HG03457 (cell line): Measurements from ENCODE around the gene ASB7.

Source experiments
- ATAC-seq: cut with Tn5 transposase; IDR thresholded peaks from one replicate; pipeline ENCODE4 v1.9.1; 2021; ENCODE audit warnings: moderate number of reproducible peaks; ENCODE audit not compliant: unreplicated experiment

The ASB7 gene

GRCh38 chr15:100596792-100597191 lies 5.6 kb upstream of the ASB7 start:
- ATAC-seq: peak; percentile 79

- no peak for ATAC-seq
Measured at GRCh38 chr15:100597862-100598261, 4.5 kb upstream of the ASB7 start.

GRCh38 chr15:100598655-100599054 lies 3.7 kb upstream of the ASB7 start:
- no peak for ATAC-seq

GRCh38 chr15:100601163-100601562 lies 1.2 kb upstream of the ASB7 start:
- ATAC-seq: no peak

- ATAC-seq: no peak
Measured at GRCh38 chr15:100601617-100602063, 749 bp upstream of the ASB7 start.

GRCh38 chr15:100602823-100603393 lies 519 bp downstream of the ASB7 start:
- peak; percentile 43 for ATAC-seq

GRCh38 chr15:100612539-100612938 lies 10.2 kb downstream of the ASB7 start:
- ATAC-seq: no peak

GRCh38 chr15:100613208-100613607 lies 10.8 kb downstream of the ASB7 start:
- no peak for ATAC-seq

- no peak for ATAC-seq
Measured at GRCh38 chr15:100614336-100614735, 11.9 kb downstream of the ASB7 start.

GRCh38 chr15:100614918-100615317 lies 12.5 kb downstream of the ASB7 start:
- ATAC-seq: no peak

- ATAC-seq: no peak
Measured at GRCh38 chr15:100615801-100616200, 13.4 kb downstream of the ASB7 start.

- ATAC-seq: no peak
Measured at GRCh38 chr15:100616700-100617099, 14.3 kb downstream of the ASB7 start.

- no peak for ATAC-seq
Measured at GRCh38 chr15:100623301-100623700, 20.9 kb downstream of the ASB7 start.

- ATAC-seq: no peak
Measured at GRCh38 chr15:100627789-100628395, 25.5 kb downstream of the ASB7 start.

- ATAC-seq: no peak
Measured at GRCh38 chr15:100628746-100629145, 26.4 kb downstream of the ASB7 start.

- ATAC-seq: no peak
Measured at GRCh38 chr15:100631831-100632230, 29.4 kb downstream of the ASB7 start.

- ATAC-seq: no peak
Measured at GRCh38 chr15:100633763-100634075, 31.3 kb downstream of the ASB7 start.

GRCh38 chr15:100635406-100636071 lies 33.1 kb downstream of the ASB7 start:
- ATAC-seq: no peak

- no peak for ATAC-seq
Measured at GRCh38 chr15:100638177-100638730, 35.9 kb downstream of the ASB7 start.

- no peak for ATAC-seq
Measured at GRCh38 chr15:100642213-100642949, 40.0 kb downstream of the ASB7 start.

- no peak for ATAC-seq
Measured at GRCh38 chr15:100642950-100643338, 40.6 kb downstream of the ASB7 start.

- ATAC-seq: no peak
Measured at GRCh38 chr15:100645671-100646070, 43.3 kb downstream of the ASB7 start.
